HEK293 (cell line): ENCODE measurements around the gene VPS13D.

Experiments
- CTCF ChIA-PET: fragments of 350-600 bp; formaldehyde crosslinking; extraction: SDS; loops from one replicate; lab custom pipeline; 2021; ENCODE audit warnings: antibody characterized with exemption; lab: Yijun Ruan, JAX
- POLR2A ChIA-PET: fragments of 300-600 bp; formaldehyde crosslinking; extraction: SDS; loops from one replicate; lab custom pipeline; 2020; ENCODE audit warnings: antibody characterized with exemption, inconsistent platforms; lab: Yijun Ruan, JAX
- H3K27ac ChIP-seq: fragments of 200-500 bp; sonication (Bioruptor generic); 2 replicates; pipeline ENCODE4 v1.5.1; 2014; ENCODE audit warnings: low read depth, low read length, control low read depth, inconsistent platforms; ENCODE audit errors: extremely low read depth
- H3K36me3 ChIP-seq, 2 experiments: fragments of 200-500 bp in 1 of 2; sonication (Bioruptor generic) in 1 of 2; 1 replicate in 1 of 2; 2 replicates in 1 of 2; pipeline ENCODE4 v1.5.1; 2014 to 2017; ENCODE audit warnings: inconsistent platforms in 2 of 2, low read length in 2 of 2; ENCODE audit not compliant: control insufficient read depth in 2 of 2, insufficient read depth in 1 of 2
- H3K4me1 ChIP-seq: fragments of 200-500 bp; sonication (Bioruptor generic); 2 replicates; pipeline ENCODE4 v1.5.1; 2014; ENCODE audit warnings: mild to moderate bottlenecking, low read length, inconsistent platforms; ENCODE audit not compliant: control insufficient read depth, insufficient read depth
- H3K4me3 ChIP-seq: 2 replicates; pipeline ENCODE4 v1.5.1; 2011; ENCODE audit warnings: low read depth, mild to moderate bottlenecking, control low read depth, low read length, moderate library complexity
- H3K9me3 ChIP-seq: fragments of 200-500 bp; sonication (Bioruptor generic); 2 replicates; pipeline ENCODE4 v1.5.1; 2014; ENCODE audit warnings: low read depth, low read length, inconsistent platforms; ENCODE audit not compliant: control insufficient read depth, insufficient read depth
- CTCF ChIP-seq: fragments of 450-650 bp; formaldehyde crosslinking; IDR thresholded peaks from 2 replicates; pipeline ENCODE4 v1.5.1; 2016; ENCODE audit warnings: missing biosample characterization, missing genetic modification characterization
- GLIS1 ChIP-seq: fragments of 450-650 bp; formaldehyde crosslinking; IDR thresholded peaks from 2 replicates; pipeline ENCODE4 v1.5.1; 2016; ENCODE audit warnings: missing biosample characterization, missing genetic modification characterization
- HOXA7 ChIP-seq: sonication (generic); formaldehyde crosslinking; IDR thresholded peaks from 2 replicates; pipeline ENCODE4 v1.8.1; 2022; ENCODE audit warnings: missing genetic modification reagents, borderline replicate concordance
- OSR2 ChIP-seq: fragments of 450-650 bp; formaldehyde crosslinking; IDR thresholded peaks from 2 replicates; pipeline ENCODE4 v1.5.1; 2016; ENCODE audit warnings: missing biosample characterization, missing genetic modification characterization
- PRDM1 ChIP-seq: fragments of 450-650 bp; formaldehyde crosslinking; IDR thresholded peaks from 2 replicates; pipeline ENCODE4; 2016; ENCODE audit warnings: missing biosample characterization, missing genetic modification characterization
- PRDM4 ChIP-seq: fragments of 450-650 bp; formaldehyde crosslinking; IDR thresholded peaks from 2 replicates; pipeline ENCODE4 v1.5.1; 2017; ENCODE audit warnings: missing biosample characterization, missing genetic modification characterization
- TCF7L2 ChIP-seq: IDR thresholded peaks from 2 replicates; pipeline ENCODE4 v1.6.1; 2011; ENCODE audit warnings: low read depth, mild to moderate bottlenecking, inconsistent platforms, low read length, moderate library complexity, borderline replicate concordance
- TRIM28 ChIP-seq: IDR thresholded peaks from 2 replicates; pipeline ENCODE4 v1.6.1; 2011; ENCODE audit warnings: low read length, control low read depth, borderline replicate concordance
- WT1 ChIP-seq: fragments of 450-650 bp; formaldehyde crosslinking; IDR thresholded peaks from 2 replicates; pipeline ENCODE4 v1.5.1; 2016; ENCODE audit warnings: missing biosample characterization, missing genetic modification characterization
- ZBTB1 ChIP-seq: fragments of 450-650 bp; formaldehyde crosslinking; IDR thresholded peaks from 2 replicates; pipeline ENCODE4 v1.5.1; 2016; ENCODE audit warnings: missing biosample characterization, missing genetic modification characterization
- ZFP41 ChIP-seq: fragments of 450-650 bp; formaldehyde crosslinking; IDR thresholded peaks from 2 replicates; pipeline ENCODE4 v1.5.1; 2016; ENCODE audit warnings: missing biosample characterization, missing genetic modification characterization, borderline replicate concordance
- ZNF175 ChIP-seq: fragments of 450-650 bp; formaldehyde crosslinking; IDR thresholded peaks from 2 replicates; pipeline ENCODE4 v1.5.1; 2016; ENCODE audit warnings: missing biosample characterization, missing genetic modification characterization
- ZNF248 ChIP-seq: fragments of 450-650 bp; formaldehyde crosslinking; IDR thresholded peaks from 2 replicates; pipeline ENCODE4 v1.5.1; 2017; ENCODE audit warnings: missing biosample characterization, missing genetic modification characterization
- ZNF341 ChIP-seq: fragments of 450-650 bp; formaldehyde crosslinking; IDR thresholded peaks from 2 replicates; pipeline ENCODE4; 2016; ENCODE audit warnings: low read depth, missing biosample characterization, missing genetic modification characterization
- ZNF501 ChIP-seq: fragments of 450-650 bp; formaldehyde crosslinking; IDR thresholded peaks from 2 replicates; pipeline ENCODE4 v1.5.1; 2016; ENCODE audit warnings: missing biosample characterization, missing genetic modification characterization
- ZNF530 ChIP-seq: fragments of 450-650 bp; formaldehyde crosslinking; IDR thresholded peaks from 2 replicates; pipeline ENCODE4 v1.5.1; 2016; ENCODE audit warnings: low read depth, missing biosample characterization, missing genetic modification characterization
- ZNF596 ChIP-seq: fragments of 450-650 bp; IDR thresholded peaks from 2 replicates; pipeline ENCODE4 v1.5.0; 2018; ENCODE audit warnings: missing biosample characterization, mild to moderate bottlenecking, missing genetic modification characterization, moderate library complexity
- ZNF610 ChIP-seq: fragments of 450-650 bp; formaldehyde crosslinking; IDR thresholded peaks from 2 replicates; pipeline ENCODE4 v1.5.1; 2016; ENCODE audit warnings: missing biosample characterization, missing genetic modification characterization, borderline replicate concordance
- ZNF791 ChIP-seq: fragments of 450-650 bp; formaldehyde crosslinking; IDR thresholded peaks from 2 replicates; pipeline ENCODE4 v1.5.1; 2016; ENCODE audit warnings: missing biosample characterization, missing genetic modification characterization
- ZSCAN30 ChIP-seq: fragments of 450-650 bp; IDR thresholded peaks from 2 replicates; pipeline ENCODE4 v1.5.1; 2018; ENCODE audit warnings: missing biosample characterization, mild to moderate bottlenecking, missing genetic modification characterization, moderate library complexity
- TF ChIP-seq, protein P1 (sequence below): fragments of 450-650 bp; formaldehyde crosslinking; IDR thresholded peaks from 2 replicates; pipeline ENCODE4 v1.5.1; 2017; ENCODE audit warnings: missing biosample characterization, mild to moderate bottlenecking, missing genetic modification characterization, moderate library complexity

VPS13D gene

DNA sequence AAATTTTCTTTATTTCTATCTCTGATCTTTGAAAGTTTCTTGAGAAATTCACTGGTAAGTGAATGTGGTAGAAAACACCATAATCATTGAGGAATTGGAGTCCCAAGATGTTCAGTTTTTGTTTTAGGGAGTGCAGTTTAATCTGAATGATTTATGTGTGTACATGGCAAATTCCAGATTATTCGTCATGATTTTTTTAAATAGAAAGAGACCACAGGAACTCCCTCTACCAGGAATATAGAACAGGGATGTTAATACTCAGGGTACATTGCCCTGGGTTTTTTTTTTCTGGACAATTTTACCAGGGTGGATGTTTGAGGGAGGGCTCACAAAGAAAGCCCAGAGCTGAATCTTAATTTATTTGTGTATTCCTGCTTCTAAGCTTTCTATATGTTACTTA is 109.0 kb downstream of the VPS13D start:
- peaks cover 8 to 53% of the 10 kb centered on the region in 2 experiments; a peak in 2 of 3 replicates for H3K36me3 ChIP-seq
- ChIA-PET CTCF (interaction anchor here (0.6 to 1.7 kb wide), 2 partner anchors 24 to 40 kb away, joined by 3 to 4 read pairs; no protein-coding TSS in a partner anchor), POLR2A (no interaction called here)
- TF ChIP-seq WT1 (tag by site-specific recombination) (peak; percentile 72), ZNF530 (tag by site-specific recombination) (no peak), HOXA7 (no peak), ZNF175 (tag by site-specific recombination) (no peak)
- H3K4me1 ChIP-seq = peaks cover 11% of the 10 kb centered on the region; the same call in 1 of the 2 replicates
- no peaks in the 10 kb centered on the region for H3K9me3 ChIP-seq
- H3K27ac ChIP-seq = no peak overlapping the region
- H3K4me3 ChIP-seq = no peak overlapping the region

DNA sequence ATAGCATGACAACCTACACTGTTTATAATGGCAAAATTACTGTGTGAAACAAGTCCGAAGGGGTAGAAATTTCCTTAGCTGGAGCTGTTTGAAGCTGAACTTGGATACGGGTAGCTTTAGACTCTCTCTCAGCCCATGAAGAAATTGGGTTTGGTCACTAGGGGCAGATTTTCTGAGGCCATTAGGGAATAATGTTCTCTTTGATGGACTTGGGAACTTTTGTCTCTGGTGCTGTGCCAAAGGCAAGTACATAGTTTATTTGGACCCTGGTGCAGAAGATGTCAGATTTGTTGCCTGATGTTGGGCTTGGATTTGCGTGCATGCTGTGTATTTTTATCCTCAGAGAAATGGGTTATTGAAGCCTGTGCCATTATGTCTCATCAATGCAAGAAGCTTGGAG is 109.6 kb downstream of the VPS13D start:
- CTCF ChIA-PET = interaction anchor here (0.6 to 1.7 kb wide), 3 partner anchors 25 to 1035 kb away, joined by 3 to 4 read pairs (median 3); no protein-coding TSS in a partner anchor
- Histone ChIP-seq H3K4me3 (no peak overlapping the region), H3K4me1 (peaks cover 11% of the 10 kb centered on the region; the same call in 1 of the 2 replicates), H3K27ac (peak overlapping the region; percentile 3; the same call in 1 of the 2 replicates), H3K9me3 (no peaks in the 10 kb centered on the region), H3K36me3 (peaks cover 2 to 52% of the 10 kb centered on the region in 2 experiments; a peak in 2 of 3 replicates)
- TF ChIP-seq TRIM28 (0 out of 2 replicates have a peak, but pooled peaks have one; percentile 50), ZNF248 (tag by site-specific recombination) (no peak), CTCF (peak; percentile 56; the same call in 1 of the 2 replicates)
- TF ChIP-seq, protein P1, sequence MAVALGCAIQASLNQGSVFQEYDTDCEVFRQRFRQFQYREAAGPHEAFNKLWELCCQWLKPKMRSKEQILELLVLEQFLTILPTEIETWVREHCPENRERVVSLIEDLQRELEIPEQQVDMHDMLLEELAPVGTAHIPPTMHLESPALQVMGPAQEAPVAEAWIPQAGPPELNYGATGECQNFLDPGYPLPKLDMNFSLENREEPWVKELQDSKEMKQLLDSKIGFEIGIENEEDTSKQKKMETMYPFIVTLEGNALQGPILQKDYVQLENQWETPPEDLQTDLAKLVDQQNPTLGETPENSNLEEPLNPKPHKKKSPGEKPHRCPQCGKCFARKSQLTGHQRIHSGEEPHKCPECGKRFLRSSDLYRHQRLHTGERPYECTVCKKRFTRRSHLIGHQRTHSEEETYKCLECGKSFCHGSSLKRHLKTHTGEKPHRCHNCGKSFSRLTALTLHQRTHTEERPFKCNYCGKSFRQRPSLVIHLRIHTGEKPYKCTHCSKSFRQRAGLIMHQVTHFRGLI = peak; percentile 49; the same call in 1 of the 2 replicates
- POLR2A ChIA-PET = no interaction called here

- no peaks in the 10 kb centered on the region for H3K9me3 ChIP-seq
- peaks cover 11% of the 10 kb centered on the region; the same call in 1 of the 2 replicates for H3K4me1 ChIP-seq
- H3K27ac ChIP-seq = peak overlapping the region; percentile 44; the same call in 1 of the 2 replicates
- peaks cover 0 to 51% of the 10 kb centered on the region in 2 experiments; a peak in 2 of 3 replicates for H3K36me3 ChIP-seq
- CTCF ChIA-PET = interaction anchor here (0.5 to 1.7 kb wide), 3 partner anchors 25 to 1034 kb away, joined by 3 to 5 read pairs (median 4); no protein-coding TSS in a partner anchor
- POLR2A ChIA-PET = no interaction called here
- H3K4me3 ChIP-seq = no peak overlapping the region
- TF ChIP-seq ZBTB1 (tag by site-specific recombination) = peak; percentile 64; the same call in 1 of the 2 replicates
- peak; percentile 58; the same call in 1 of the 2 replicates for TF ChIP-seq ZNF596 (tag by site-specific recombination)
- peak; percentile 83 for TF ChIP-seq OSR2 (tag by site-specific recombination)
- TF ChIP-seq ZNF530 (tag by site-specific recombination) = no peak
- no peak for TF ChIP-seq ZFP41
- no peak for TF ChIP-seq PRDM1 (tag by site-specific recombination)
- no peak for TF ChIP-seq ZNF791
- TF ChIP-seq ZSCAN30 (tag by site-specific recombination) = peak; percentile 65; the same call in 1 of the 2 replicates
- 0 out of 2 replicates have a peak, but pooled peaks have one; percentile 26 for TF ChIP-seq ZNF610 (tag by site-specific recombination)
- 0 out of 2 replicates have a peak, but pooled peaks have one; percentile 14 for TF ChIP-seq GLIS1
- peak; percentile 58; the same call in 1 of the 2 replicates for TF ChIP-seq PRDM4 (tag by site-specific recombination)
- TF ChIP-seq TCF7L2 = peak; percentile 32; the same call in 1 of the 2 replicates
- peak; percentile 96 for TF ChIP-seq ZNF341
- TF ChIP-seq ZNF501 = no peak
These were observed 110.1 kb downstream of the VPS13D start for GRCh38 chr1:12339811-12340543.
